Nephron progenitor cell (in vitro differentiated cells): ENCODE results near the gene THAP4.

Source experiments
- DNase-seq: peaks from one replicate; pipeline ENCODE4 v3.0.0; 2021
- H3K27ac Mint-ChIP-seq: 2 replicates; pipeline ENCODE4 v1.8.0; 2021; ENCODE audit warnings: mild to moderate bottlenecking, moderate library complexity, mixed read lengths
- H3K27me3 Mint-ChIP-seq: 2 replicates; pipeline ENCODE4 v1.8.0; 2021; ENCODE audit warnings: mild to moderate bottlenecking, low read depth, mixed read lengths; ENCODE audit not compliant: poor library complexity
- H3K36me3 Mint-ChIP-seq: 2 replicates; pipeline ENCODE4 v1.8.0; 2021; ENCODE audit warnings: low read depth, mixed read lengths
- H3K4me1 Mint-ChIP-seq: 2 replicates; pipeline ENCODE4 v1.8.0; 2021; ENCODE audit warnings: mixed read lengths
- H3K4me3 Mint-ChIP-seq: 2 replicates; pipeline ENCODE4 v1.8.0; 2021; ENCODE audit warnings: mild to moderate bottlenecking, moderate library complexity, mixed read lengths
- H3K9me3 Mint-ChIP-seq: 2 replicates; pipeline ENCODE4 v1.8.0; 2021; ENCODE audit warnings: mild to moderate bottlenecking, moderate library complexity, mixed read lengths
- CTCF ChIP-seq: fragments of 200-600 bp; sonication (generic); IDR thresholded peaks from 2 replicates; pipeline ENCODE4 v1.5.0; 2021; ENCODE audit warnings: antibody characterized with exemption

Gene THAP4

GRCh38 chr2:241553512-241553830 lies 83.5 kb downstream of the THAP4 start:
- peaks cover 5% of the 10 kb centered on the region for H3K36me3 Mint-ChIP-seq

DNA sequence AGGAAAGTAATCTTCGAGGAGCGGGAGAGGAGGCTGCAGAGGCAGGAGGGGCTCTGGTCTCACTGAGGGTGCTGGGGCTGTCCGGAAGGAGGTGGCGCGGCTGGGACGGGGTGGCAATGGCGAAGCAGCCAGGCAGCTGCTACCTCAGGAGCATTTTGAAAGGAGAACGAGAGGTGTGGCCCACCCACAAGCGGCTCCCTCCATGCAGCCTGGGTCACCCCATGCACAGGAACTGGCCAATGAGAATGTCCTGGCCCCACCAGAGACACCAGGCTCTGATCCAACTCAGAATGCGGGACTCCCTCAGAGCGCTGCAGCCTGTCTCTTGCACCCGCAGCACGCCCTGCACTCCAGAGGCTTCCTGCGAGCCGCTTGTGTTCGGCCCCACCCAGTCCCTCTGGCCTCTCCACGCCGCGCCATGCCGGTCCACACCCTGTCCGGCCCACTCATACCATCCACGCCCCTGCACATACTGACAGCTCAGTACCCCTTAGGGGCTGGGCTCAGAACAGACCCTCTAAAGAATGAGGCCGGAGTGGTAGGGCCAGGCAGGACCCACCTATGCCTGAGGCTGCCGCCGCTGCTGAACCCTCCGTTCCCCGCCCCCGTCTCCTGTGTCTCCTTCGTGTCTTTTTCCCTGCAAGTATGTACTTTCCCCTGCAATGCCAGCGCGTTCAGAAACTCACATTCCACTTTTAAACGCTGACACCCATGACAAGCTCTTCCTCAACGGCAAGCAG lies 84.8 kb downstream of the THAP4 start:
- Mint-ChIP-seq H3K4me3 (no peak overlapping the region), H3K27ac (no peak overlapping the region), H3K36me3 (peaks cover 5% of the 10 kb centered on the region), H3K9me3 (peaks cover 15% of the 10 kb centered on the region), H3K27me3 (peaks cover 32% of the 10 kb centered on the region), H3K4me1 (peaks cover 9% of the 10 kb centered on the region)
- TF ChIP-seq CTCF, result no peak
- DNase-seq, result no peak

More at GRCh38 chr2:241553512-241553830, 83.5 kb downstream of the THAP4 start:
- H3K27ac Mint-ChIP-seq, result no peak overlapping the region
- H3K4me1 Mint-ChIP-seq, result peaks cover 13% of the 10 kb centered on the region
- peaks cover 25% of the 10 kb centered on the region for H3K9me3 Mint-ChIP-seq
- TF ChIP-seq CTCF, result no peak
- H3K27me3 Mint-ChIP-seq, result peaks cover 45% of the 10 kb centered on the region
- no peak for DNase-seq
- H3K4me3 Mint-ChIP-seq, result no peak overlapping the region

GRCh38 chr2:241551599-241551997 lies 85.4 kb downstream of the THAP4 start:
- Mint-ChIP-seq H3K9me3 (peaks cover 9% of the 10 kb centered on the region), H3K27me3 (peaks cover 26% of the 10 kb centered on the region), H3K36me3 (no peaks in the 10 kb centered on the region), H3K27ac (no peak overlapping the region), H3K4me1 (peaks cover 9% of the 10 kb centered on the region), H3K4me3 (no peak overlapping the region)
- no peak for TF ChIP-seq CTCF
- DNase-seq, result no peak

DNA sequence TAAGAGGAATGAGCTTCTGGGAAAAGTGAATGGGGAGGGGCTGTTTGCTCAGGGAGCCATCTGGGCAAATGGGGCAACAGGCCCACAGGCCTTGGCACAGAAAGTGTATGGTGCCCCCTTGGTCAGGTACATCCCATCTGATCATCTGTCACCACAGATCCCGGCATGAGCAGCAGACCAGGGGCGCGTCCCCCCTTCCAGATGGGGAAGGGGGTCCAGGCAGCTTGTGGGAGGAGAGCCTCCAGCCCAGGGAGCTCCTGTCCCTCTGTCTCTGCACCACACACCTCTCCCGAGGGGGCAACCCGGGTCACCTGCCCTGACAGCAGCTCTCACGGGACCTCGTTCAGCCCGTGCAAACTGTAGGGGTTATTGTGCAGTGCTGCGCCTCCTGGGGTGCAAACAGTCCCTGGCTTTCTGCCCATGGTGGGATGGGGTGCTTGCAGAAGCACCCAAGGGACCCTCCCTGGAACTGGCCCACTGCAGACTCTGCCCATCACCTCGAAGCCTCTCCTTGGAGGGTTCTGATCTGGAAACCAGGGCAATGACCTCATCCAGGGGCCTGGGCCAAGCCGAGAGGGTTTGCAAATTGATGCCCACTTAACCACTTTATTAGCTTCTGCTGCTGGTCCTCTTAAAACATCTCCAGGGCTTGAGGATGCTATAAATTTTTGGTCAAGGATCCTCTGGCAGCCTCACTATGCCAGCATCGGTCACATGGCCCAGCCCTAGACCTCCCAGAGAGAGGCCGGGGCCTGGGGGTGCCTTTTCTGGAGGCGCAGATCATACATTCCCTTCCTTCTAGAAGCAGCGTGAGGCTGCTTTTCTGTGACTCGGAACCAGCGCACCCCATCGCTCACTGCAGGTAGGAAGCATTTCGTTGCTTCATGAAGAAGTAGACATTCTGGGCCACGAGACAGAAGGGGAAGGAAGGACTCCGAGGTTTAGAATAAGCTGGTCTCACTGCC lies 86.1 kb downstream of the THAP4 start:
- Mint-ChIP-seq H3K36me3 (no peaks in the 10 kb centered on the region), H3K27ac (no peak overlapping the region), H3K4me1 (peaks cover 9% of the 10 kb centered on the region), H3K4me3 (no peak overlapping the region), H3K27me3 (peaks cover 19% of the 10 kb centered on the region), H3K9me3 (peaks cover 4% of the 10 kb centered on the region)
- DNase-seq, result no peak
- no peak for TF ChIP-seq CTCF

GRCh38 chr2:241548451-241548835 lies 88.5 kb downstream of the THAP4 start:
- H3K27me3 Mint-ChIP-seq, result peaks cover 9% of the 10 kb centered on the region
- peaks cover 9% of the 10 kb centered on the region for H3K4me1 Mint-ChIP-seq
- no peak overlapping the region for H3K4me3 Mint-ChIP-seq
- no peak for TF ChIP-seq CTCF
- H3K27ac Mint-ChIP-seq, result no peak overlapping the region
- H3K36me3 Mint-ChIP-seq, result no peaks in the 10 kb centered on the region
- DNase-seq, result no peak
- no peaks in the 10 kb centered on the region for H3K9me3 Mint-ChIP-seq
